GM21576 (cell line): ENCODE measurements around the gene IGF2R.

Source experiments
- ATAC-seq: cut with Tn5 transposase; IDR thresholded peaks from one replicate; pipeline ENCODE4 v1.9.1; 2021; ENCODE audit warnings: mild to moderate bottlenecking, moderate library complexity; ENCODE audit not compliant: unreplicated experiment

IGF2R gene

DNA sequence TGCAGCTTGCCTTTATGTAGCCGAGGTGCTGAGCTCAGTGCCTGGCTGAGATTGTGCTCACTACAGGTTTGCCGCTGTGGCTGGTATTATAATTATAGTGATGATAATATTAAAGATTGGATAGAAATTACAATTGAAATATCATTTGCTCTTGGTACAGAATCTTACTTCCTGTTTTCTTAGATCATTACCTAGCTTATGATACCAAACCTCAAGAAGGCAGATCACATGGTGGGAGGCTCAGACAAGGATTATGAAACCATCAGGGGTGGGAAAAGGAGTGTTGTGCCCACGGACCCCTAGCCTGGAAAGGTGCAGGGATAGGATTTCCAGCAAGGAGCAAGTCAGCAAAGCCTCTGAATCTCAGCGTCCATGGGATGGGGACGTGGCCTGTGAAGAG is 70.6 kb downstream of the IGF2R start:
- ATAC-seq: no peak

DNA sequence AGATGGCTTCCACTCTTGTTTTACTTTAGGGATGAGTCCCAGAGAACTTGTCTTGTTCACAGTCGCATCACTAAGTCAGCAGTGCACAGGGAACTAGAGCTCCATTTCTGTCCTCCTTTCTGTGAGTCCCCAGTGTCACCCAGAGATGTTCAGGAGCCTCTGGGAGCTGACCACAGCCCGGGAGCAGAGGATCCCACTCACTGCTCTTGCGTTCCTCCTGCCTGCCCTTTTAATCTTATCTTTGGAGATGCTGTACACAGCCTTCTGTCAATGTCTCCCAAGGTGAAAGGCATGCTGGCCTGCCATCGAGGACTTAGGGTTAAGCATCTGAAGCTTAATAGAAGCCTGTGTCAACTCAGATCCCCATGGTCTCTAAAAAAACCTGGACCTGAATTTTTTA is 71.2 kb downstream of the IGF2R start:
- no peak for ATAC-seq

DNA sequence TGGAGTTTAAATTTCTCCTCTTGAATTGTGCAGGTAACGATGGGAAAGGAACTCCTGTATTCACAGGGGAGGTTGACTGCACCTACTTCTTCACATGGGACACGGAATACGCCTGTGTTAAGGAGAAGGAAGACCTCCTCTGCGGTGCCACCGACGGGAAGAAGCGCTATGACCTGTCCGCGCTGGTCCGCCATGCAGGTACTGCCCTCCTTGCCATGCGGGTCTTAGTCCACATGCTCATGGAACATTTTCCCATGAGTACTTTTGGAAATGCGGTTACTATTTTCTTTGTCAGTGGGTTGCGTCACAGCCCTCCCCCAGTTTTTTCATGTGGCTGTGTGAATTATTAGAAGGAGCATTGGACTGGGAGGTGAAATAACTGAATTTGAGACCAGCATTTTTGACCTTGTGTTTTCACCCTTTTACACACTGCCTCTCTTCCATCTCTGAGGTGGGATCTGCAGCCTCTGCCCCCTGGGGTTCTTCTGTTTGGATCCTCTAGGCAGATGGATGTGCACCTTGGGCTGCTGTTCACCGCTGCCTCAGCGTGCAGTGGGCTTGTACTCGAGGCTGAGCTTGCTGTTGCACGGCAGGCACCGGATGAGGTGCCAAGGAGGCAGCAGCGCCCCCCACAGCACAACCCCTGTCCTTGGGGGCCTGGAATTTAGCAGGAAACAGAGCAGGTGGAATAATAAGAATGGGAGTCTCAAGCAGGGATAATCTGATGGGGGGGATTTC is 71.8 kb downstream of the IGF2R start:
- no peak for ATAC-seq

DNA sequence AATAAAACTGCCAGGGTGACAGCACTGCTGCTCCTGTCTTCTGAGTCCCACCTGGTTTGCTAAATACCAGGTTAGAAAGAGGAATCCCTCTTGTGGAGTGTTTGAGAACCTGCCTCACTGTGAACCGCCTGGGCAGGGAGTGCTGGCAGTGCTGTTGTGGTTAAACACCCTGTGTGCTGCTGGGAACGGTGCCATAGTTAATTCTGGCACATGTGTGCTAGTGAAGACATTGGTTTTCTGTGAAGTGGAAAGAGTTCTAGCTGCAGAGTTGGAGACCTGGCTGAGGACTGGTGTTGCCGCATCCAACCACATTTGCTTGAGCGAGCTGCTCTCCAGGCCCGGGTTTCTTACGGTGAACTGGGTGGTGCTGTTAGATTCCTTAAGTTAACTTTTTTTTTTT is 72.7 kb downstream of the IGF2R start:
- no peak for ATAC-seq

DNA sequence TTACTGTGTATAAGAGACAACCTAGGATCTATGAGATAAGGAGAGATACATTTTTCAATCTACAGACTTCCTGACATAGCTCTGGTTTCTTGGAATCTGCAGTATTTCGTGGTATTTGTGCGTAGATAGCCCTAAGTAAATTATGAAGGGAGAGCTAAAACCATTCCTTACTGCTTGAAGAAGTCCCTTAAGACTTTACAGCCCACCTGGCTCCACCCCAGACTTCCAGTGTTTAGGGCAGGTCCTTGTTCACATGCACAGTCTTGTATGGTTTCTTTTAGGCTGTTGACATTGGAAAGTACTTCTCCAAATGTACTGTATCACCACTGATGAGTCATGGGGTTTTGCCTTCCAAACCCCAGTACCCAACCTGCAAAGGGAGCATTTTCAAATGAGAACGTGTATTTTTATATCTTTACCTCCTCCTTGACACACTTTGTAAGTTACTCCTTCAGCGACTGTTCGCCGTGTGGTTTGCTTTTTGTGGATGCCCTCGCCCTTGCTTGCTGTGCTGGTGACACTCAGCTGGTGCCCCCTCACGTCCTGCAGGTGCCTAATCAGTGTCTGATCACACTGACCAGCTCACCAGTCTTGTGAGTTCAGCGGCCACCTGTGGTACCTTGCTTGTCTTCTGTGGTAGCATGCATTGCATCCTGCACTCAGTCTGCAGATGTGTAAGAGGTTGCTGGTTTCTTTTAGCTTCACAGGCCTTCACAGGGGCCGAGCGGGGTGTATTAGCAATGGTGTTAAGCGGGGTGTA is 73.3 kb downstream of the IGF2R start:
- ATAC-seq: no peak

DNA sequence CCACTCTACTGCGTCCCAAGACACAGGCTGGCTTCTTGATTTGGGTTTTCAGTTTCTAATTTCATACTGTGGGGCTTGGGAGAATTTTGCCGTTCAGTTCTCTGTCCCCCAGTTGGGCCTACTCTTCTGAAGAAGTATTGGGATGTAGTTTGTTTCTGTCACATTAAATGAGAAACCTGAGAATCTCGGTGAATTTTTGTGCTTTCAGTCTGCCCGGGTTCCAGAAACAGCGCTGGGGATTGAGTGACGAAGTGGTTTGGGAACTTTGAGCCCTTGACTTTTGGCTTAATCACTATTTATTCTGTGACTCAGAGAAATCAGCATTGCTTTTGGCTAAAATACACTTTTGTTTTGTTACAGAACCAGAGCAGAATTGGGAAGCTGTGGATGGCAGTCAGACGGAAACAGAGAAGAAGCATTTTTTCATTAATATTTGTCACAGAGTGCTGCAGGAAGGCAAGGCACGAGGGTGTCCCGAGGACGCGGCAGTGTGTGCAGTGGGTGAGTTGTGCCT is 74.0 kb downstream of the IGF2R start:
- ATAC-seq: no peak

DNA sequence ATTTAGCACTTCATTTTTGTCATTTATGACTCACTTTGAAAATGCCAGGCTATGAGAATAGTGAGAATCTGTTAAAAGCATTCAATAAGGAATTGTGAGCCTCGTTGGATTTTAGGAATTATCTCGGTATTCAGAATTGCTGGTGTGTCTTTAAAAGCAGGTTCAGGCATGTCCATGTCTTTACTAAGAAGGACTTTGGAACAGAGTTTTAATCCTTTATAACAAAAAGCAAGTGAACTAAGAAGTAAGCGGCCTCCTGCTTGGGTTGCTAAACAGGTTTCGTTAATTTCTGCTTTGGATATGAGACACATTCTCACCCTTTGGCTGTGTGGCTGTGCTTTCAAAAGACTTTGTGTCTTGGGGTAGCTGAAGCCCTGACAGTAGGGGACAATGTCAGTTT is 74.9 kb downstream of the IGF2R start:
- no peak for ATAC-seq

DNA sequence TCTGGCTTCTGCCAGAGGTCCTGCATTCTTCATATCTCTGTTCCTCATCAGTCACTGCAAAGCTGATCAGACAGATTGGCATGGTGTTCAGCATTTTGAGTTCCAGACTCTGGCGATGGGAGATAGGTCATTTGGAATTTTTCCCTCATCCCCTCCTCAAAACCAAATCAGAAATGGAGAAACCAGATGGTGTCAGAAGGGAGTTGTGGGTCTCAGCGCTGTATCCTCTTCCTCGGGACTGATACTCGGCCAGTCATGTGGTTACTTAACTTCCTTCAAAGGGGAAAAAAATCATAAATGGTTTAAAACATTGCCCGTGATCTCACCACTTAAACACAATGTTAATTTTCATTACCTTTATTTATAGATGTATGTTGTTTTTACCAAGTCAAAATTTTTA is 75.8 kb downstream of the IGF2R start:
- ATAC-seq: no peak

DNA sequence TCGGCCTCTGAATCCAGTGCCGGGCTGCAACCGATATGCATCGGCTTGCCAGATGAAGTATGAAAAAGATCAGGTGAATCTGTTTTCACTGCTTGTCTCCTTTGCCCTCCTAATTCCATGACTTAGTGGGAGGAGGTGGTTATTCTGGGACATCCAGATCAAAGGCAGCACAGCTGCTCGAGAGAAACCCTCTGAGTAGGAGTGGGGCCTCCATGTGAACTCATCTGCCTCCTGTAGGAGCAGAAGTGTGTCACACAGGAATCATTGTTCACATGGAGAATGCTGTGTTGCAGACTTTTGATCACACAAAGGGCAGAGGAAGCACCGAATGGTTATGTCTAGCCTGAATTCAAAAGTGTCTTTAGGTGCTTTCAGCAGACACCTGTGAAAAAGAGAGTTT is 79.6 kb downstream of the IGF2R start:
- ATAC-seq: no peak

DNA sequence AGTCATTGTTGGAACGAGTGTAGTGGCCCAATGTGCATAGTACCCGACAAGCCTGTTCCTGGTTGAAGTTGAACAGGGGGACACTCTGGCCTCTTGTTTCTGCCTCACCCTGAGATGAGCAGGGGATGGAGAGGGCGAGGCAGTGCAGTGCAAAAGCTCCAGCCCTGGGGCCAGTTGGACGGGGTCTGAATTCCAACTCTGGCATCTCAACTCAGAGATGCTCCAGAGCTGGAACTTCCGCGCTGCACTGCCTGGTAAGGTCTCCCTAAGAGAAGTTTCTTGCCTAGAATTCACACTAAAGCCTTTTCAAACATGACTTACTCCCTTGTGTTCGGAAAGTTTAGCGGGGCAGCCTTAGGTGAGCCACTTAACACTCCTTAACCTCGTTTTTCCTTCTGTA is 80.5 kb downstream of the IGF2R start:
- ATAC-seq: no peak

DNA sequence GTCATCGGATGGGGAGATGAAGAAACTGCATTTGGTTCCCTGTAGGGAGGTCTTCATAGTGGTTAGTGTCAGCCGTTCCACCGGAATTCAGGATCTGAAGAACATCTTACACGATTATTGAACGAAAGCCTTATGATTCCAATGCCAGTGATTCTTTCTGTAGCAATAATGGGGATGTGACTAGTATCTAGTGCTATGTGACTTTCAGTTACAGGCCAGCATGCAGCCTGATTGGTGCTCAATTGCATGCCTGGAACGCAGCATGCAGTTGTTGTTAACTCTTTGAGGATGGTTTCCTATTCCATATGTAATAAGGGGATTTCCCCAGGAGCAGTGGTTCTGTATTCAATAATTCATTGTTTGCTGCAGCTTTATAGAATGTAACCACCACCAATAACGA is 81.1 kb downstream of the IGF2R start:
- ATAC-seq: no peak

DNA sequence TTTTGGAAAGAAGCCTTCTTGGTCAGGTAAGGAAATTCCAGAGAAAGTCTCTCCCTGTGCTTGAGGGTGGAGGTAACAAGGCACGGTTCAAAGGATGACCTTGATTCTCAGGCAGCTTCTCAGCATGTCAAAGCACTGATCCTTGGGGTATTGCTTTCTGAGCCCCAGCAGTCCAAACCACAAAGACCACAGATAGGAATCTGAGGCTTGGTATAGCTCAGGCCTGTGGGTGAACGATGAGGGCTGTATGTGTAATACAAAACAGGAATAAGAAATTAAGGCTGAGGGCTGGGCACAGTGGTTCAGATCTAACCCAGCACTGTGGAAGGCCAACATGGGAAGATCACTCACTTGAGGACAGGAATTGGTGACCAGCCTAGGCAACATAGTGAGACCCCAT is 82.5 kb downstream of the IGF2R start:
- no peak for ATAC-seq

DNA sequence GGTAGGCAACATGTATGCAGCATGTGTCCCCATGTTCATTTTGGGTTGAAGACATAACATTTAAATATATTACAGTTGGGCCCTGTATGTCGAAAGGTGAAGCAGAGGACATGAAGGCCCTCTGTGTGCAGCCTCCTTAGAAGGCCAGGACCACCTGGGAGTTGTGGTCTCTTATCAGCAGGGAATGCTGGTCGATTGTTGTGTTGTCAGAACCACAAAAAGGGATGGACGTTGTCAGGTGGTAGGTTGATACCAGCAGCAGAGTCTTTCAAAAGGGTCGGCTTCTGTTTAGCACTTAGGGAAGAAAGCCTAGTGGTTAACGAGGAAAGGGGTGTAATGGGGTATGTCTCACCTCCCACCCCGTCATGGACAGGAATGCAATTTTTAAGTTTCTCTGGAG is 85.4 kb downstream of the IGF2R start:
- no peak for ATAC-seq

DNA sequence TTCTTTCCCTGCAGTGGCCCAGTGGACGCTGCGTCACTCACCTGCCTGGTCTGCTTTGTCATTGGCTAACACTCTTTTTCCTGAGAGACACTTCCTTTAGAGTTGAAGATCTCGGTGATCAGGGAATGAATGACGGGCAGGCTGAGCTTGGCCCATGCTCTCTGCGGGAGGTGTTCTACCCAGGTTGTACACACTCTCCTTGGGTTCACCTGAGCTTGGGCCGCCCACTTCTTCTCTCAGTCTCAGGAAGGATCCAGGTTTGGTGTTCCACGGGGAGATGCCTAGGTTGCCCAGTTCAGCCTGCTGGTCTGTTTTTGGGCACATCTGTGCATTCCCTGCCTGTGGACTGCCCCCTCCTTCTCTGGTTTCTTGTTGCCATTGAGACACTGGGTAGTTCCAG is 86.0 kb downstream of the IGF2R start:
- ATAC-seq: no peak

DNA sequence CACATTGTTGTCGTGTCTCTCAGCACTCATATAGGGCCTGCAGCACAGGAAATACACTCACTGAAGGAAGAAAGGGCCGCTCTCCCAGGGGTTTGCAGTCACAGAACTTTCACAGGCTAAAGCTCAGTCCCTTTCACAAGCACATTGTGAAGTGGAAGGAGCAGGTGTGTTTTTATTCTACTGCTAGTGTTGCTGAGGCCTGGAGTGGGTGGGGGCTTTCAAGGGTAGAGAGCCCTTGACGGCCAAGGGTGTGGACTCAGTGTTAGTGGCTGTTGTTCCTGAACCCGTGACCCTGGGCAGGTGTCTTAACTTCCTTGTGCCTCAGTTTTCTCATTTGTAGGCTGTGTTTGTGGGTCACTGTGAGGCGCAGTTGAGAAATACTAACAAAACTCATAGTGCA is 86.5 kb downstream of the IGF2R start:
- ATAC-seq: no peak

DNA sequence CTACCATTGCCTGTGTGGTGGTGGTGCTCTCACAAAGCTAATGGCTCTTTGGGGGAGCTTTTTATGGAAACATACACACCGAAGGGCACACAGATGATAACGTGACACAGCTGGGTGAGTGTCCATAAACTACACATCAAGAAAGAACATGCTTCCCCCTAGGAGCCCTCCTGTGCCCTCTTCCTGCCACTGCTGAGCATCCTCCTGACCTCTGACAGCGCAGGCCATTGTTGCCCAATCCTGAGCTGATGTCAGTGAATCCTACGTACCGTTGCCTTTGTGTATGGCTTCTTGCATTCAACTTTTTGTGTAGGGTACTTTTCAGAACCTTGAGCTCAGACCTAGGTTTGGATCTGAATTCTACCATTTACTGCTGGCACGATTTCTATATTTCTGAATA is 86.9 kb downstream of the IGF2R start:
- no peak for ATAC-seq

DNA sequence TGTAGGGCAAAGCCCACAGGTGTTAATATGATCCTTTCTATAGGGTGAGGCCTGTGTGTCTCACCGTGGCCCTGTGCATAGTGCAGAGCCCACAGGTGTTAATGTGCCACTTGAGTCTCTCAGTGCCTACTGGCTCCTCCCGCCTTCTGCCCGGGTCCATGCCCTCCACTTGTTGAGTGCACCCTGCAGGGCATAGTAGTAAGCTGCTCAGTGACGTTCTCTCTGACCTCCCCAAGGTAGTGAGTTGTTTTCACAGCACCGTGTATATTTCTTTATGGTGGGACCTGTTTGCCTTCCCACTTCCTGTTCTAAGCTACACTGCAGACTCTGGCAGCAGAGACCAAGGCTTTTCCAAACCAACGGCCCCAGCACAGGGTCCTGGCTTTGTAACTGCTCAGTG is 88.2 kb downstream of the IGF2R start:
- no peak for ATAC-seq

DNA sequence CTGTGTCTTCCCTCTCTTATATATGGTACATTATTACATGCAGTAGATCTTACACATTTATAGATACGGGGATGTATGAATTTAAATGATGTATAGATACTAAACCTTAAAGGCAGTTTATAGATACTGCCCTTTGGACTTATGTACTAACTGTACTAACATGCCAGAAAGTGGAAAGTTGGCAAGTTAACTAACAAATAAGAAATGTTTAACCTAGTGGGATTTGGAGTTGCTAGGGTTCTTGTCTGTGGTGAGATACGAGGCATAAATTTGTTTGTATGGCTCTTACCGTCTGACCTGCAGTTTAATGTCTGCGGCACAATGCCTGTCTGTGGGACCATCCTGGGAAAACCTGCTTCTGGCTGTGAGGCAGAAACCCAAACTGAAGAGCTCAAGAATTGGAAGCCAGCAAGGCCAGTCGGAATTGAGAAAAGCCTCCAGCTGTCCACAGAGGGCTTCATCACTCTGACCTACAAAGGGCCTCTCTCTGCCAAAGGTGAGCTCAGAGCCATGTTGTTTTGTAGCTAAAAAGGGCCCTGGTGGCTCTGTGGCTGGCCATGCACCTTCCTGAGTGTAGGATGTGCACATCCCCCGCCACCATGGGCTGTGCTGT is 89.8 kb downstream of the IGF2R start:
- no peak for ATAC-seq

DNA sequence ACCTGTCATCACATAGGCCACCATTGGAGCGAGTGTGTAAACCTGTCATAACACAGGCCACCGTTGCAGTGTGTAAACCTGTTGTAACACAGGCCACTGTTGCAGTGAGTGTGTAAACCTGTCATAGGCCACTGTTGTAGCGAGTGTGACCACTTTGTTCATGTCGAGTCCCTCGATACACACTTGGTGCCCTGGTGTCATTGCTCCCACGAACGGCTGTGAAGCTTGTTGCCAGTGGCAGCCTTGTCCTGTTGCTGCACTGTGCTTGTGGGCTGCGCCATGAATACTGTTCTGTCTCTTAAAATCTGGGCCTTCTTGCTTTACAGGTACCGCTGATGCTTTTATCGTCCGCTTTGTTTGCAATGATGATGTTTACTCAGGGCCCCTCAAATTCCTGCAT is 91.3 kb downstream of the IGF2R start:
- no peak for ATAC-seq

DNA sequence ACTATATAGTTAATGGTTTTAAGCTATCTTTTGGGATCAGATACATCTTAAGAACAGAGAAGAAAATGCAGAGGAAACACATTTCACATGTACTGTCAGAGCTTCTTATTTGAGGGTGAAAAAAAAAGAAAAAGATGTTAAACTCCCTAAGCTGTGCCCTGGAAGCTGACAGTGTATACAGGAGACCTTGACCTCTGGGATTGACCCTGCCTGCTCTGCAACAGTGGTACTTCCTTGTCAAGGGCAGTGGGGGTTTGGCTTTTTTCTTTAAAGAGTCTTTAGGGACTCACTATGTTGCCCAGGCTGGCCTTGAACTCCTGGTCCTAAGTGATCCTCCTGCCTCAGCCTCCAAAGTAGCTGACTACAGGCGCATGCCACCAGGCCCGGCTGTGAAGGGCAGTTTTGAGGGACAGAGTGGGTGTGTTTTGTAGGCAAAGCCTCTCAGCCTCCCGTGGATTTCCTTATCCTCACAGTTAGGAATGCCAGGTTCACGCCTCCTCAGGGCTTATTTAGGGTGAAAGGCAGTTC is 92.1 kb downstream of the IGF2R start:
- ATAC-seq: no peak

DNA sequence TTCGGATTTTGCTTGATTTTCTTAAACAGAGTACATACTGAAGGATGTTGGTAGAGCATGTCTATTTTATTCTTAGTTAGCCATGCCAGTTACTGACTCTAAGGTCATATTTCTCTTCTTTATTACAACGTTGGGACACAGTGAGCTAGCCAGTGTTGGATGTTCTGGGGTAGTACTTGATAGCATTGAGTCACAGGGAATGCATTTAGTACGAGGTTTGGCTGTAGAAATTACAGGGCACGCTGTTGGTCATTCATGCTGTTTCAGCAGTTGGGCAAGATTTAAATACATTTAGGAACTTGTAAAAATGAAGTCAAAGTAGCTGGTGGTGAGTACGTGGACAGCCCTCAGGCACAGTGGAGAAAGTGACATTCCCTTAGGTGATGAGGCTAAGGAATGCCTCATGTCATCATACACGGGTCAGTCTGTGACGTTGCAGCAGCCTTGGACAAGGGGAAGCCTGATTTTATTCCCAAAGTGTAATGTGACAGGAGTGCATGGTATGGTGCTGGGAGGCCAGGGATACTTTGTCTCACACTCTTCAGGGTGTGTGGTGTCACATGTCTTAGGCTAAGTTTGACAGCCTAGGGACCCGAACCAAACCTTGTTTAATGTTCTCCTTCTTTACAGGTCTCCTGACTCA is 95.0 kb downstream of the IGF2R start:
- ATAC-seq: no peak
